ENCODE data around the gene EXOC6B. TPM values are rescaled to one million over a fixed set of nuclear protein-coding genes. Genes with fewer than 3 reads are reported as not detected.
A peak's percentile ranks its signal among the peaks of the same experiment; 100 is the strongest.

EXOC6B gene
- total RNA-seq, 2 experiments from 2014 or later, result 16.9 to 17.5 TPM

DNA sequence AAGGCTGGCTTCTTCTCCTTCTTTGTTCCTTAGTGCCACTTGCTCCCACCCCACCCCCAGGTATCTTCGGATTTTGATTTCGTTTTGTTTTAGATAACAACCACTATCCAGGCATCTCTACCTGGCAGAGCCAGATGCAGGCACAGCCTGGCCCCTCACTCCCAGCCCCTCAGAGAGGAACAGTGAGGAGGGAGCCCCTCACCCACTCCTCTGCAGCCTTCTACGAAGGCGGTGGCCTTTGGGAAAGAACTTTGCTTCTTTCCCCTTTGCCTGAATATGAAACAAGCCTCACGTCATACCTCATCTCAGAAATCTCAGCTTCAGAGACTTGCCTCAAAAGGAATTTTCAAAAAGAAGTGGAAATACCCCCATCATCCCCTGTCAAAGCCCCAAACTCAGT, 671.9 kb downstream of the EXOC6B start:
- Histone ChIP-seq H3K36me3 (ENCODE audit: insufficient read depth, low read length) (no peaks in the 10 kb centered on the region), H3K4me1 (ENCODE audit: insufficient read depth, low read length) (peaks cover 16% of the 10 kb centered on the region), H3K27ac (ENCODE audit: low read depth in 1 of 2, low read length in 2 of 2) (no peak overlapping the region), H3K27me3 (ENCODE audit: control insufficient read depth in 1 of 2, insufficient read depth in 2 of 2, low read length in 2 of 2) (peaks cover 37 to 42% of the 10 kb centered on the region in 2 experiments), H3K4me3 (ENCODE audit: low read length) (no peak overlapping the region), H3K9me3 (ENCODE audit: control insufficient read depth in 1 of 2, insufficient read depth in 1 of 2, low read length in 2 of 2) (peaks cover 0 to 9% of the 10 kb centered on the region in 2 experiments)
- Mint-ChIP-seq H3K9me3 (no peaks in the 10 kb centered on the region), H3K4me3 (no peak overlapping the region), H3K4me1 (ENCODE audit: low read depth) (peaks cover 15% of the 10 kb centered on the region), H3K36me3 (ENCODE audit: low read depth) (no peaks in the 10 kb centered on the region), H3K27ac (no peak overlapping the region), H3K27me3 (peaks cover 83% of the 10 kb centered on the region)
- ATAC-seq (ENCODE audit: poor library complexity), result no peak
- intact Hi-C loops (cut with DNase I, micrococcal nuclease), result loop anchor here (5.0 to 10.0 kb wide), 2 partner anchors 591 to 607 kb away; no protein-coding TSS in a partner anchor
- ChIA-PET CTCF (no interaction called here), POLR2A (no interaction called here)
- no peak for DNase-seq
- TF ChIP-seq, protein P1, sequence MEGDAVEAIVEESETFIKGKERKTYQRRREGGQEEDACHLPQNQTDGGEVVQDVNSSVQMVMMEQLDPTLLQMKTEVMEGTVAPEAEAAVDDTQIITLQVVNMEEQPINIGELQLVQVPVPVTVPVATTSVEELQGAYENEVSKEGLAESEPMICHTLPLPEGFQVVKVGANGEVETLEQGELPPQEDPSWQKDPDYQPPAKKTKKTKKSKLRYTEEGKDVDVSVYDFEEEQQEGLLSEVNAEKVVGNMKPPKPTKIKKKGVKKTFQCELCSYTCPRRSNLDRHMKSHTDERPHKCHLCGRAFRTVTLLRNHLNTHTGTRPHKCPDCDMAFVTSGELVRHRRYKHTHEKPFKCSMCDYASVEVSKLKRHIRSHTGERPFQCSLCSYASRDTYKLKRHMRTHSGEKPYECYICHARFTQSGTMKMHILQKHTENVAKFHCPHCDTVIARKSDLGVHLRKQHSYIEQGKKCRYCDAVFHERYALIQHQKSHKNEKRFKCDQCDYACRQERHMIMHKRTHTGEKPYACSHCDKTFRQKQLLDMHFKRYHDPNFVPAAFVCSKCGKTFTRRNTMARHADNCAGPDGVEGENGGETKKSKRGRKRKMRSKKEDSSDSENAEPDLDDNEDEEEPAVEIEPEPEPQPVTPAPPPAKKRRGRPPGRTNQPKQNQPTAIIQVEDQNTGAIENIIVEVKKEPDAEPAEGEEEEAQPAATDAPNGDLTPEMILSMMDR (IDR thresholded peaks at IDR 0.05), result no peak

DNA sequence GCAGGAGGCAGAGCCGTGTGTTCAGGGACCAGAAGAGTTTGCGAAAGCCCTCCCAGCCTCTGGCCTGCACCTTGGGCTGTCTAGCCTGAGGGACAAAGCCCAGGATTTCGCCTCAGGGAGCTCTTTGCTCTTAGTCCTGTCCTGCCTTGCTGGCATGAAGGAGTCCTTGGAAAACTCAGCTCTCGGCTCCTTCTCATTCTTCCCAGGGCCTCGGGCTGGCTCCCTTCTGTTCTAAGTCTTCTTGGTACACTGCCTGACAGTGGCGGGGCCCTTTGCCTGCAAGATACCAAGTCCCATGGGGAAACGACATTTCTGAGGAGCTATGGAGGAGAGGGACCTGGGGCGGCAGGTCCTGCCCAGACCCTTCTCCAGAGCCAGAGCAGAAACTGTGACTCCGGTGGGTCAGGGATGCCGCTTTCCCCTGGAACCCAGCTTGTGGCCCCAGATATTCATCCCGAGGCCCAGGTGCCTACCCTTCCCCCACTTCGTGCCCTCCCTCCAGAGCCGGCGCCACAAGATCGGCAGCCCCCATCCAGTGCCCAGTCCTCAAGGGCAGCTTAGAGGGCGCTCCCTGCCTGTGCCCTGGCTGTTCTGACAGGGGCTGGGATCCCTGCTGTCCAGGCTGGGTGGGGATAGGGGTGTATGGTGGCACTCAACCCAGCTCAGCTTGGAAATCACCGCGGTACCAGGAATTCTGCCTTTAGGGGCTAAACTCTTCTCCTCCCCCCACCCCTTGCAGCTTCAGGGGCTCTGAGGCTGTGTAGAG, 672.6 kb downstream of the EXOC6B start:
- Mint-ChIP-seq H3K4me1 (ENCODE audit: low read depth) (peaks cover 21% of the 10 kb centered on the region), H3K36me3 (ENCODE audit: low read depth) (no peaks in the 10 kb centered on the region), H3K9me3 (no peaks in the 10 kb centered on the region), H3K27ac (no peak overlapping the region), H3K4me3 (no peak overlapping the region), H3K27me3 (peaks cover 85% of the 10 kb centered on the region)
- TF ChIP-seq, protein P1 (IDR thresholded peaks at IDR 0.05), result no peak
- ATAC-seq (ENCODE audit: poor library complexity), result no peak
- Histone ChIP-seq H3K4me1 (ENCODE audit: insufficient read depth, low read length) (peaks cover 17% of the 10 kb centered on the region), H3K36me3 (ENCODE audit: insufficient read depth, low read length) (no peaks in the 10 kb centered on the region), H3K27me3 (ENCODE audit: control insufficient read depth in 1 of 2, insufficient read depth in 2 of 2, low read length in 2 of 2) (peaks cover 37 to 42% of the 10 kb centered on the region in 2 experiments), H3K9me3 (ENCODE audit: control insufficient read depth in 1 of 2, insufficient read depth in 1 of 2, low read length in 2 of 2) (peaks cover 0 to 9% of the 10 kb centered on the region in 2 experiments), H3K27ac (ENCODE audit: low read depth in 1 of 2, low read length in 2 of 2) (no peak overlapping the region), H3K4me3 (ENCODE audit: low read length) (no peak overlapping the region)
- POLR2A ChIA-PET, result no interaction called here
- intact Hi-C loops (cut with DNase I, micrococcal nuclease), result loop anchor here (5.0 to 10.0 kb wide), 2 partner anchors 592 to 606 kb away; no protein-coding TSS in a partner anchor
- CTCF ChIA-PET, result no interaction called here
- peak in 1 of 14 experiments; percentile 14 for DNase-seq

DNA sequence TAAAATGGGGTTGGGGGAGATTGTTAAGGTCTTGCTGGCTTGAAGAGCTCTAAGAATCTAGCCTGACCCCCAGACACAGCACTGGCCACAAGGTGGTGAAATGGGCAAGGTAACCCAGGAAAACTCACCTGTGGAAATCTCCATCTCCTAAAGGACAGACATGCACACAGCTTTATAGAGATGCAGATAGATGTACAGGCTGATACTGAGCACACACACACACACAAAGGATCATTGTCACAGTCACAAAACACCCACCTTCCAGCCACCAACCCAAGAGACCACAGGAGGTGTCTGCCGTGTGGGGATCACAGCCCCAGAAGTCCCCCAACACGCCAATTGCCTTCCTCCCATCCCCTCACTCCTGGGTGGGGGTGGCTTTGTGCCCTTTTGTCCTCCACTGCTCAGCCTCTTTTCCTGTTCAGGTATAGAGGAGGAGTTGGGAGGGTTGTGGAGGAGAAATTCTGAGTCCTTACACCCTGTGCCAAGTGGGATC, 674.9 kb downstream of the EXOC6B start:
- ChIA-PET CTCF (interaction anchor here (1.1 to 1.7 kb wide), 2 partner anchors 28 to 227 kb away, joined by 3 to 6 read pairs; no protein-coding TSS in a partner anchor), POLR2A (no interaction called here)
- H3K27ac Mint-ChIP-seq, result no peak overlapping the region
- Histone ChIP-seq H3K36me3 (ENCODE audit: insufficient read depth, low read length) (no peaks in the 10 kb centered on the region), H3K9me3 (ENCODE audit: control insufficient read depth in 1 of 2, insufficient read depth in 1 of 2, low read length in 2 of 2) (peaks cover 0 to 22% of the 10 kb centered on the region in 2 experiments), H3K27ac (ENCODE audit: low read depth in 1 of 2, low read length in 2 of 2) (no peak overlapping the region), H3K4me3 (ENCODE audit: low read length) (no peak overlapping the region), H3K27me3 (ENCODE audit: control insufficient read depth in 1 of 2, insufficient read depth in 2 of 2, low read length in 2 of 2) (peaks cover 54 to 64% of the 10 kb centered on the region in 2 experiments), H3K4me1 (ENCODE audit: insufficient read depth, low read length) (peaks cover 39% of the 10 kb centered on the region)
- H3K27me3 Mint-ChIP-seq, result peaks cover 84% of the 10 kb centered on the region
- TF ChIP-seq, protein P1 (IDR thresholded peaks at IDR 0.05), result no peak
- H3K9me3 Mint-ChIP-seq, result no peaks in the 10 kb centered on the region
- H3K4me1 Mint-ChIP-seq (ENCODE audit: low read depth), result peaks cover 39% of the 10 kb centered on the region
- ATAC-seq (ENCODE audit: poor library complexity) (no peak), DNase-seq (peak in 1 of 14 experiments; percentile 23)
- H3K36me3 Mint-ChIP-seq (ENCODE audit: low read depth), result no peaks in the 10 kb centered on the region
- intact Hi-C loops (cut with DNase I, micrococcal nuclease), result loop anchor here (1.0 to 10.0 kb wide), 4 partner anchors 228 to 604 kb away; no protein-coding TSS in a partner anchor
- H3K4me3 Mint-ChIP-seq, result no peak overlapping the region
